HG02938 (cell line): ENCODE measurements around the gene TAS2R16.
"Not testable (repeated sequence)": the region's sequence is repeated elsewhere in the genome, so short reads cannot be mapped to it uniquely, and the experiment has no call there.

Experiments used
- ATAC-seq: cut with Tn5 transposase; IDR thresholded peaks from one replicate; pipeline ENCODE4 v1.9.1; 2021; ENCODE audit warnings: mild to moderate bottlenecking, moderate library complexity; ENCODE audit not compliant: unreplicated experiment

Gene TAS2R16

DNA sequence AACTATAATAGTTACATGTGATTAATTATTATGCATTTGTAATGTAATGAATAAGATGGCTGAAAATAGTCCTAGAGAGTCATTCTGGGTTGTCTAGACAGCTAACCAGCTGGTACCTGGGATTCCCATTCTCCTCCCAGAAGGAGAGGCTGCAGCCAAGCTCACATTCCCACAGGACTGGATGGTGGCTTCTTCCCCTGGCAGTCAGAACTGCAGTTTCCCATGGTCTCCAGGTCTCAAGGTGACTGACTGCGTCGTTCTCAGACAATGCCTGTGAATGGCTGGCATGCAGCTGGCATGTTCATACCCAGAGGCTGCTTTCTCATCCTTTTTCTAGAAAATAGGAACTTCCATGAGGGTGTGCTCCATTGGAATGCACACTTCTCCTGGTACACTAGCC lies 21.3 kb downstream of the TAS2R16 start:
- no peak for ATAC-seq

DNA sequence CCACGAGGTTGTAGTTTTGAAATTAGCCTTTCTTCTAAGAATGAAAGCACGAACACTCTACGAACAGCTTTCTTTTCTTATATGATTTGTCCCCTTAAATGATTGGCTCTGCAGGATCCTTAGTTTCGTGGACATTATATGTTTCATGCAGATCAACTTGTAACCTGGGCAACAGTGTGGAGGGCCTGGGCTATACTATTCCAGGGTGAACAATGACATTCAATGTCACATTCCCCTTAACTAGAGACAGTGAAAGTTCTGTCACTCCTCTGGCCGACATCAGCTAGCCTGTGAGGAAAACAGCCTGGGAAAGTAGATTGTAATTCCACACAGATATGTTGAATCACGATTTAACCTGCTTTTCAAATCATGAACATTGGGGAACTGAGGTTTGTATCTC lies 23.4 kb downstream of the TAS2R16 start:
- no peak for ATAC-seq

DNA sequence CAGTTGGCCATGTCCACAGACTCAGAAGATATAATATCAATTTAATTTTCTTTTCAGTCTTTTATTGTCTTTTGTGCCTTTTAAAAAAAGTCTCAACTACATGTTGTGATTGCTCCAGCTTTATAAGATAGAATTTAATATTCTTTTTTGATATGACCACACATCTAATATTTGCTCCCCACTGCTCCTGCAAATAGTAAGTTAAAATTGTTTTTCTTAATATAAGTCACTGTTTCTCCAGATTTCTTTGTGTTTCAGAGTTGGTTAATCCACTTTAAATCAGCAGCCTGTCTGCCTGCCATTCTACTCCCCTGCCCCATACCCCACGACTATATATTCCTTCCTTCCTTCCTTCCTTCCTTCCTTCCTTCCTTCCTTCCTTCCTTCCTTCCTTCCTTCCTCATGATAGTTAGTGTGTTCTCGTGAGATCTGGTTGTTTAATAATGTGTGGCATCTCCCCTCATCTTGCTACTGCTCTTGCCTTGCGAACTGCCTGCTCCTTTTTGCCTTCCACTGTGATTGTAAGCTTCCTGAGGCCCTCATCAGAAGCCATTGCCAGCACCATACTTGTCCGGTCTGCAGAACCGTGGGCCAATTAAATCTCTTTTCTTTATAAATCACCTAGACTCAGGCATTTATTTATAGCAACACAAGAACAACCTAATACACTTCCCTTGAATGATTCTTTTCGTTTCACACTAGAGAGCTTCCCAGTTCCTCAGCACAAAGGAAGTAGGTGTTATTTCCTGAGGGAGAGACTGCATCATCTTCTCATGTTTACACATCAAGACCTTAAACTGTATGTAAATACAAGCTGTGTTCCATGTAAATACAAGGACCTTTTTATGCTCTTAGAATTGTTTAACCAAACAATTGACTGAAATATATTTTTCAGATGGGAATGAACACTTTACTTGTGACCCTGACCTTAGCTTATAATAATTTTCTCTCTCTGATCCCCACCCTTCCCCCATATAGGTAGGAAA lies 24.5 kb downstream of the TAS2R16 start:
- ATAC-seq: no peak

DNA sequence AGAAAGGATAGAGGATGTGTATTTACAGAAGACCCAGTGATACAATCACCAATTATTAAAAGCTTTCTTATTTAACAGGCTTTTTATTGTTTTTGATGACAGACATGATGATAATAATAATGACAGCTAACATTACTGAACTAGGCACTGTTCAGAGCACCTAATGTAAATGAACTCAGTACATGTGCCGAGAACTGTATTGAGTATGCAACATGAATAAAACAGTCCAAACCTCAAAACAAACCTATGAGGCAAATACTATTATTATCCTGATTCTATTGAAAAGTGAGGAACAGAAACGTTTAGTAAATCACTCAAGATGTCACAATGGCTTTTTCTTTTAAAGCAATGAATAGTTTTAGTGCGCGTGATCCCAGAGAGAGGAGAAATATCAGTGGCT lies 27.1 kb downstream of the TAS2R16 start:
- ATAC-seq: no peak

DNA sequence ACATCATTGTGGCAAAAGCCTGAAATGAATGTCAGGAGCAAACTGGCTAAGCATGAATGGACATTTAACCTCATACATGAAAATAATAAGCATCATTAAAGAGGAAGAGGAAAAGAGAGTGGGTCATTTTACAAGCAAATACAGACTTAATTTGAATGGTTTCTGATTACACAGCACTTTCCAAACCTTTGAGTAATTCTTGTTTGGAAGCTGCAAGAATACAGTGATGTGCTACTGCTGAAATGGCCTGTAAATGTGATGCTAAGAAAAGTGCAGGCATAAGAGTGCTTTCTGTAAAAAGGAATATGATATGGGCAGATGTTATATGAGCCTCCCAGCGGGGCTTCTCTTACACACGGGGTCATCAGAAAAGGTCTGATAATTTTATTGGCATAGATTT lies 30.2 kb downstream of the TAS2R16 start:
- no peak for ATAC-seq

DNA sequence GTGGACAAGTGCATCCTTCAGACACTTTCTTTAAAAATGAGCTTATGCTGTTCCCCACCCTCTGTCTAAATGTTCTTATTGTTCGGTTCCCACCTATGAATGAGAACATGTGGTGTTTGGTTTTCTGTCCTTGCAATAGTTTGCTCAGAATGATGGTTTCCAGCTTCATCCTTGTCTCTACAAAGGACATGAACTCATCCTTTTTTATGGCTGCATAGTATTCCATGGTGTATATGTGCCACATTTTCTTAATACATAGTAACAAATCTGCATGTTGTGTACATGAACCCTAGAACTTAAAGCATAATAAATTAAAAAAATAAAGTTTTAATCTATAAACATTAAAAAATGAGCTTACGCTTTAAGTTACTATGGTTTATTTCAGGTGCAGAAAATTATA lies 41.8 kb downstream of the TAS2R16 start:
- not testable (repeated sequence) for ATAC-seq

DNA sequence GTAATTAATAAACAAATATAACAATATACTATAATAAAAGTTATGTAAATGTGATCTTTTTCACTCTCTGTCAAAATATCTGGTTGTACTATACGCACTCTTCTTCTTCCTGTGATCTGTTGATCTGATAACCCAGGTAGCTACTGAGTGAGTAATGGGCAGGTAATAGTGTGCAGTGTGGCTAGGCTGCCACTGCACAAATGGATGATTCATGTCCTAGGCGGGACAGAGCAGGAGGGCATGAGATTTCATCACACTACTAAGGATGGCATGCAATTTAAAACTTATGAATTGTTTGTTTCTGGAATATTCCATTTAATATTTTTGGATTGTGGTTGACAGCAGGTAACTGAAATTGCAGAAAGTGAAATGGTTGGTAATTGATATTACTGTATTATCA lies 44.5 kb downstream of the TAS2R16 start:
- no peak for ATAC-seq

DNA sequence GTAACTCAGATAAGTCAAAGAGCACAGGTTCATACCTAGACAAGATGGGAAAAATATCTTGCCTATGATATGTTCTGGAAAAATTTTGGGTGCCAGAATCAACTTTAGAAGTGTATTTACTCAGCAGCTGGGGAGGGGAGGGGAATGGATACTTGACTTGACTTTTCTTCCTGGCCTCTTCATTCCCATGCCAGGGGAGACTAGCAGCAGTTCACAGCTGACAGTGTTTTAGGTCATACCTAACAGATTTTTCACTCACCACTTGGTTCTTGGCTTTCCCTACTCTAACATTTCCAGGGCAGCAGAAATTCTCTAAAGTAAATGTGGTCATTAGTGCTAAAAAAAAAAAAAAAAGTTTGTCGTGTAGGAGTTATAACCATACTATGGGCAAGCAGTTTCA lies 46.3 kb downstream of the TAS2R16 start:
- ATAC-seq: no peak
